Lower leg skin (tissue), 3 donors: ENCODE measurements around the gene SLC7A10.

ENCODE experiments used
- POLR2A ChIP-seq, 2 donors: fragments of 450-650 bp; IDR thresholded peaks; one replicate each; pipeline ENCODE4 v1.6.1; 2016 to 2017; ENCODE audit warnings: antibody characterized with exemption in 2 of 2, mild to moderate bottlenecking in 1 of 2, moderate library complexity in 1 of 2
- TF ChIP-seq, protein P1 (sequence below), 3 donors: fragments of 450-650 bp; IDR thresholded peaks; one replicate each; pipeline ENCODE4 v1.5.1; 2016; ENCODE audit warnings: antibody characterized with exemption in 3 of 3, mild to moderate bottlenecking in 3 of 3, moderate library complexity in 2 of 3

DNA sequence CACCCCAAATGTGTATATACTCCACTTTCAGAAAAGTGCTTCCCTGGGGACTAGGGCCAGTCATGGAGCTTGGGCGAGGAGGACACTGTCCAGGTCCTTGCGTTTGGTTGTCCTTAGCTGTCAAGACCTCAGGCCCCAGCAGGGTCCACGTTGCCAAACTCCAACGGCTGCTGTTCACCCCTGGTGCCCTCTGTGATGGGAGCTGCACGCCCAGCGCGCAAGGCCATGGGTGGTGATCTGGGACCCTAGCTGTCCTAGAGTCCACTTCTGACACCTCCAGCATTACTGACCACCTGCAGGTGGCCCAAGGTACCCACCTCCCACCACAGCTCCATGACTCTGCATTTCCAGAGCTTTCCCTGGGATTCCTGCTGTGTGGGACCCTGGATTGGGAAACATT, 27.5 kb downstream of the SLC7A10 start:
- TF ChIP-seq, protein P1, sequence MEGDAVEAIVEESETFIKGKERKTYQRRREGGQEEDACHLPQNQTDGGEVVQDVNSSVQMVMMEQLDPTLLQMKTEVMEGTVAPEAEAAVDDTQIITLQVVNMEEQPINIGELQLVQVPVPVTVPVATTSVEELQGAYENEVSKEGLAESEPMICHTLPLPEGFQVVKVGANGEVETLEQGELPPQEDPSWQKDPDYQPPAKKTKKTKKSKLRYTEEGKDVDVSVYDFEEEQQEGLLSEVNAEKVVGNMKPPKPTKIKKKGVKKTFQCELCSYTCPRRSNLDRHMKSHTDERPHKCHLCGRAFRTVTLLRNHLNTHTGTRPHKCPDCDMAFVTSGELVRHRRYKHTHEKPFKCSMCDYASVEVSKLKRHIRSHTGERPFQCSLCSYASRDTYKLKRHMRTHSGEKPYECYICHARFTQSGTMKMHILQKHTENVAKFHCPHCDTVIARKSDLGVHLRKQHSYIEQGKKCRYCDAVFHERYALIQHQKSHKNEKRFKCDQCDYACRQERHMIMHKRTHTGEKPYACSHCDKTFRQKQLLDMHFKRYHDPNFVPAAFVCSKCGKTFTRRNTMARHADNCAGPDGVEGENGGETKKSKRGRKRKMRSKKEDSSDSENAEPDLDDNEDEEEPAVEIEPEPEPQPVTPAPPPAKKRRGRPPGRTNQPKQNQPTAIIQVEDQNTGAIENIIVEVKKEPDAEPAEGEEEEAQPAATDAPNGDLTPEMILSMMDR (IDR thresholded peaks at IDR 0.05), result no peak
- no peak for TF ChIP-seq POLR2A (IDR thresholded peaks at IDR 0.05)
